ENCODE data around the gene KRT33A.

The KRT33A gene

GRCh38 chr17:41369713-41370112, 19.1 kb upstream of the KRT33A start, which contains the start of gene KRT33B:
Gene KRT33B (minus strand): TSS chr17:41369813. CDS start chr17:41369750, 63 bp downstream.
- TF ChIP-seq CTCF (IDR thresholded peaks at IDR 0.05; ENCODE audit: low read length) (no peak), EZH2 (IDR thresholded peaks at IDR 0.05; ENCODE audit: borderline replicate concordance, low read length) (no peak)
- Histone ChIP-seq H3K9me2 (ENCODE audit: low read depth, low read length) (no peaks in the 10 kb centered on the region), H3K27me3 (ENCODE audit: insufficient read depth, low read length) (no peaks in the 10 kb centered on the region), H3K4me2 (ENCODE audit: low read length) (no peak within 1 kb of the TSS), H4K20me1 (ENCODE audit: insufficient read depth, low read length) (no peaks in the 10 kb centered on the region), H3K4me3 (ENCODE audit: low read depth, low read length, poor library complexity, severe bottlenecking) (no peak within 1 kb of the TSS), H3K4me1 (ENCODE audit: insufficient read depth, low read length, severe bottlenecking) (no peaks in the 10 kb centered on the region), H3K9ac (ENCODE audit: low read length) (no peak within 1 kb of the TSS), H3K36me3 (ENCODE audit: insufficient read depth, low read length) (no peaks in the 10 kb centered on the region), H3K79me2 (ENCODE audit: insufficient read depth, low read length) (no peaks in the 10 kb centered on the region), H3F3A (ENCODE audit: insufficient read depth, low read length) (no peaks in the 10 kb centered on the region), H3K9me3 (ENCODE audit: low read length) (no peaks in the 10 kb centered on the region), H3K27ac (ENCODE audit: low read depth, low read length, poor library complexity, severe bottlenecking) (no peak within 1 kb of the TSS), H2AFZ (ENCODE audit: low read length) (no peak within 1 kb of the TSS)

GRCh38 chr17:41369023-41369422, 18.4 kb upstream of the KRT33A start:
- H3K9me3 ChIP-seq (ENCODE audit: low read length), result no peaks in the 10 kb centered on the region
- TF ChIP-seq EZH2 (IDR thresholded peaks at IDR 0.05; ENCODE audit: borderline replicate concordance, low read length) (no peak), CTCF (IDR thresholded peaks at IDR 0.05; ENCODE audit: low read length) (no peak)
- H2AFZ ChIP-seq (ENCODE audit: low read length), result no peak overlapping the region
- no peaks in the 10 kb centered on the region for H3F3A ChIP-seq (ENCODE audit: insufficient read depth, low read length)
- no peak overlapping the region for H3K4me3 ChIP-seq (ENCODE audit: low read depth, low read length, poor library complexity, severe bottlenecking)
- no peaks in the 10 kb centered on the region for H4K20me1 ChIP-seq (ENCODE audit: insufficient read depth, low read length)
- no peak overlapping the region for H3K4me2 ChIP-seq (ENCODE audit: low read length)
- H3K9me2 ChIP-seq (ENCODE audit: low read depth, low read length), result no peaks in the 10 kb centered on the region
- H3K79me2 ChIP-seq (ENCODE audit: insufficient read depth, low read length), result no peaks in the 10 kb centered on the region
- H3K27ac ChIP-seq (ENCODE audit: low read depth, low read length, poor library complexity, severe bottlenecking), result no peak overlapping the region
- no peaks in the 10 kb centered on the region for H3K36me3 ChIP-seq (ENCODE audit: insufficient read depth, low read length)
- H3K27me3 ChIP-seq (ENCODE audit: insufficient read depth, low read length), result no peaks in the 10 kb centered on the region
- no peak overlapping the region for H3K9ac ChIP-seq (ENCODE audit: low read length)
- no peaks in the 10 kb centered on the region for H3K4me1 ChIP-seq (ENCODE audit: insufficient read depth, low read length, severe bottlenecking)

- TF ChIP-seq EZH2 (IDR thresholded peaks at IDR 0.05; ENCODE audit: borderline replicate concordance, low read length), result no peak
- no peak for TF ChIP-seq CTCF (IDR thresholded peaks at IDR 0.05; ENCODE audit: low read length)
- no peak overlapping the region for H3K27ac ChIP-seq (ENCODE audit: low read depth, low read length, poor library complexity, severe bottlenecking)
- no peaks in the 10 kb centered on the region for H3K79me2 ChIP-seq (ENCODE audit: insufficient read depth, low read length)
Measured at GRCh38 chr17:41367426-41368075, 16.9 kb upstream of the KRT33A start.

More at GRCh38 chr17:41367426-41368075, 16.9 kb upstream of the KRT33A start:
- H3K4me1 ChIP-seq (ENCODE audit: insufficient read depth, low read length, severe bottlenecking), result no peaks in the 10 kb centered on the region
- H3K9me3 ChIP-seq (ENCODE audit: low read length), result no peaks in the 10 kb centered on the region
- H3K27me3 ChIP-seq (ENCODE audit: insufficient read depth, low read length), result no peaks in the 10 kb centered on the region
- H3K9me2 ChIP-seq (ENCODE audit: low read depth, low read length), result no peaks in the 10 kb centered on the region
- H3K4me2 ChIP-seq (ENCODE audit: low read length), result no peak overlapping the region
- no peak overlapping the region for H2AFZ ChIP-seq (ENCODE audit: low read length)
- no peaks in the 10 kb centered on the region for H4K20me1 ChIP-seq (ENCODE audit: insufficient read depth, low read length)
- H3F3A ChIP-seq (ENCODE audit: insufficient read depth, low read length), result no peaks in the 10 kb centered on the region
- H3K9ac ChIP-seq (ENCODE audit: low read length), result no peak overlapping the region
- no peak overlapping the region for H3K4me3 ChIP-seq (ENCODE audit: low read depth, low read length, poor library complexity, severe bottlenecking)
- no peaks in the 10 kb centered on the region for H3K36me3 ChIP-seq (ENCODE audit: insufficient read depth, low read length)

All from OCI-LY1 (cell line).